GM18868 (cell line): ENCODE measurements around the gene FAM193B.

Experiments
- ATAC-seq: cut with Tn5 transposase; IDR thresholded peaks from one replicate; pipeline ENCODE4 v1.9.1; 2021; ENCODE audit warnings: mild to moderate bottlenecking, moderate library complexity; ENCODE audit not compliant: unreplicated experiment

Gene FAM193B

GRCh38 chr5:177516601-177517568 is 37.5 kb downstream of the FAM193B start, which contains the start of gene DDX41:
DDX41 (minus strand) TSS chr5:177516961; CDS start chr5:177516945, 16 bp downstream.
- peak; percentile 77 for ATAC-seq

- no peak for ATAC-seq
Observed at GRCh38 chr5:177515580-177515979, 38.8 kb downstream of the FAM193B start.

DNA sequence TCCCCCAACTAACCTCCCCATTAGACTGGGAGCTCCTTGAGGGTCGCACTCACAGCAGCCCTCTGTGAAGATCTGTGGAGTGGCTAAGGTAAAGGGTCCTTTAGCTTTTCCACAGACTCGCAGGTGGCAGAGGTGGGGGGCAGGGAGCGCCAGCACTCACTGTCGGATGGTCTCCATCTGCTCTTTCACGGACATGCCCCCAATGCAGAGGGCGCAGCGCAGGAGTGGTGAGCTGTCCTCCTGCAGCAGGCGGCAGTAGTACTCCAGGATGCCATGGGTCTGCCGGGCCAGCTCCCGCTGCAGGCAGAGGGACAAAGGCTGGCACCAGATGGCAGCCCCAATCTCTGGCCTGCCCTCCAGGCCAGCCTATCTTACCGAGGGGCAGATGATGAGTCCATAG is 39.8 kb downstream of the FAM193B start:
- ATAC-seq = no peak

DNA sequence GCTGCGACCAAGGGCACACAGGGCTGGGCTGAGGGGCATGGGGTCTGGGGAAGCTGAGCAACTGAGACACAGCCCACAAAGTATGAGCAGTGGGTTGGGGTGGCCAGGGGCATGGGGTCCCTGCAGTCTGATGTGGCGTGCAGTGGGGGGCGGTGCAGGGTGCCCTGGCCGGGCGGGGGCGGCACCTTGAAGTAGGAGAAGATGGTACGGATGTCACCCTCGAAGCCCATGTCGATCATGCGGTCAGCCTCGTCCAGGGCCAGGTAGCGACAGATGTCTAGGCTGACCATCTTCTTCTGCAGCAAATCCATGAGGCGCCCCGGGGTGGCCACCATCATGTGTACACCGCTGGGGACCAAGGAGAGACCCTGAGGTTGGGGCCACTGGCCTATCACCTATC is 40.9 kb downstream of the FAM193B start:
- ATAC-seq = no peak

DNA sequence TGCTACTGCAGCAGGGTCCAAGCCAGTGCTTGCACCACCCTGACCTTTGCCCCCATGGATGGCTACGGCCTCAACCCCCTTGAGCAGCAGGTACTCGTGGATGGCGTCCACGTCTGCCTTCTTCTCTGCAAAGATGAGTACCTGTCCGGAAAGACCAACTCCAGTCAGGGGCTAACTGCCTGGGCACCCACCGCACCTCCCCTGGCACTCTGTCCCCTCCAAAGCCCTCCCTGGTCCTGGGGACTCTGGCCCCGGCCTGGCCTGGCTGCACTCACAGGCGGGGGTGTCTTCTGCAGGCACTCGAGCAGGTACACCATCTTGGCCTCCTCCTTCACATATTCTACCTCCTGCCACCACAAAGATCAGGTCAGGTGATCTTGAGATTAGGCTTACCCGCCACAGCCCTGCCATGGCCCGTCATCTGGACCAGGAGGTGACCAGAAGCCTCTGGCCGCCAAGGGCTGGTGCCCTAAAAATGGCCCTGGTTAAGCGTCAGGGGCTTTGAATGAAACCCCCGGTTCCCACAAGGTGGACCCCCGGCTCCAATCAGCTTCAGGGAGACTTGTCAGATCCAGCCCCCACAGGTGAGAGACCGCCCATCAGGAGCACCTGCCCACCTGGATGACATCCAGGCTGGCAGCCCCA is 41.5 kb downstream of the FAM193B start:
- ATAC-seq = no peak

DNA sequence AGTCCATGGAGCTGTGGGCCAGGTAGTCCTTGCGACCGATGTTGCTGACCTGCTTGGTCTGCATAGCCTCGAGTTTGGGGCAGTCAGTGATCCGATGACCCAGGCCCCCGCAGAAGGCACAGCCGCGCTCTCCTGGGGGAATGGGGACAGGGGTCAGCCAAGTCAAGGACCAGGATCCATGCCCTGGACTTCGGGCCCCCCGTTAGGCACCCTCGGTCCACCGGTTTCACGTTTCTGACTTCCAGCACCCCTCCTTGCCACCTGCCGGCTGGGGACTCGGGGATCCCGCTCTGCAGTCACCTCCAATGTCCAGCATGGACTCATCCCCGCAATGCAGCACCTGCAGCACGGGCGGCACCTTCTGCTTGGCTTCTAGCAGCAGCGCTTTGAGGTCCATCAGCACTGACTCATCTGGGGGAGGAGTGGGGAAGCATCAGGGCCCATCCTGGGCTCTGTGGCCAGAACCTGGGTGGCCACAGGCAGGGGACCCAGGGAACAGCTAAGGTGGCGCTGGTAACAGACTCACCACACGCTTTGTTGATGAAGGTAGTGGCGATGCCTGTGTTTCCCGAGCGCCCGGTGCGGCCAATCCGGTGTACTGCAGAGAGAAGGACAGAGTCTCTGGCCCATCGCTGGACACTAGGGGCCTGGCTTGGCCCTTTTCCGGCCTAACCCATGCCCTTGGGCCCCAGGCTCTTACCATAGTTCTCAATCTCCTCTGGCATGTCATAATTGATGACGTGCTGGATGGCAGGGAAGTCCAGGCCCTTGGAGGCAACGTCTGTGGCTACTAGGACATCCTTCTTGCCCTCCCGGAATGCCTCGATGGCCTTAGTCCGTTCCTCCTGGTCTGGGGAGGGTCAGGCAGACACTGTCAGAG is 42.3 kb downstream of the FAM193B start:
- no peak for ATAC-seq

DNA sequence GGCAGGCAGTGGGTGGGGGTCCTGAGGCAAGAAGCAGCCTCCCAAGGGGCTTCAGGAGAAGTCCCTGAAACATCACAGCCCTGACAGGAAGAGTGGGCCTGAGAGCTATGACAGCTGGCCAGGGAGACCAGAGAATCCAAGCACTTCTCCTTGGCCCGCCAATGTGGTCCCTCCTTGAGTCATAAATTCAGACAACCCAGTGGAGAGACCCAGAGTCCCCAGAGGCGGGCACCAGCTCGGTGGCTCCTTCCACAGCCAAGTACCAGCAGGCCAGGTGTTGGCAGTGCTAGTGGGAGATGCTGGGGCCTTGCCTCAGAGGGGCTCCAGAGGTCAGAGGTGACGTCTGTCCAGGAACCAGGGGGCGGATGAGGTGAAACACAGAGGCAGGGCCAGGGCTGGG is 43.2 kb downstream of the FAM193B start:
- ATAC-seq = no peak

GRCh38 chr5:177510567-177511053 is 43.8 kb downstream of the FAM193B start:
- peak; percentile 37 for ATAC-seq

GRCh38 chr5:177509991-177510566 is 44.3 kb downstream of the FAM193B start:
- peak; percentile 34 for ATAC-seq

- peak; percentile 37 for ATAC-seq
Observed at GRCh38 chr5:177509381-177509951, 44.9 kb downstream of the FAM193B start, which contains the start of gene DOK3. DOK3 (minus strand) TSS chr5:177509826; CDS start chr5:177509540, 286 bp downstream.

DNA sequence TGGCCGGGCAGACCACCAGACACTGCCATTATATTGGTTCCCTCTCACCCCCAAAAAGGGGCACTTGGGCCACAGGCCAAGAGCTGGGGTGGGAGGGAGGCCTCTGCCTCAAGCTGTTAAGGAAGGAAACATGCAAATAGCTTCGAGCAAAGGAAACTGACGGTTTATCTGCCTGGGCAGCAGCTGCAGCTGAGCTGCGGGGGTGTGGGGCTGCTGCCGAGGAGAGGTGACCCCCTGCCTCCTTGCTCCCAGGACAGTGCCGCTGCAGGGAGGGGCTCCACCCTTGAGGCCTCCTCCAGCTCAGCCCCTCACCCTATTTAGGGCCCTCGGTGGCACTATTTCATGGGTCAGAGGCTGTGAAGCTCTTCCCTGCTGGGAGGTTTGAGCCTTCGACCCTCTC is 45.5 kb downstream of the FAM193B start:
- no peak for ATAC-seq

GRCh38 chr5:177508221-177508611 is 46.1 kb downstream of the FAM193B start:
- ATAC-seq = no peak

DNA sequence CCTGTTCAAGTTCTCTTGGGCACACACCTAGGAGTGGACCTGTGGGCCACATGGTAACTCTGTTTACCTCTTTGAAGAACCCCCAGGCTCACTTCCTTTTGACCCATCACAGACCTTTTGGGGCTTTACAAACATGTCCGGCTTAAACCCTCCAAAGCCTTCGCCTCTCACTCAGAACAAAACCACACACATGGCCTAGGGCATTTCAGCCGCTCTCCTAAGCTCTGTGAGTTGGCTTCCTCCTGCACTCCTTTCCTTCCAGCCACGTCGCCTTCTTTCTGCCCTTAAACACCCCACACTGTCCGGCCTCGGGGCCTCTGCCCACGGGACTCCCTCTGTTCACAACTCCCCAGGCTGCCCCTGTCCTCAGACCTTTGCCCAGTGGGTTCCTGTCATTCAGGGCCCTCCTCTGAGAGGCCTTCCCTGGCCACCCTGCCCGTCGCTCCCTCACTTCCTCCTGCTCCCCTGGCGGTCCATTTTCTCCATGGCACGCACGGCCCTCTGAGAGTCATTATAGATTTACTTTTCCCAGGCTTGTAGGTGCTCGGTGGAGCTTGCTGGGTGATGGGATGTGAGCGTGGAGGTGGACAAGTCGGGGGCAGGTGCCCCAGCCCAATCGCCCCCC is 46.7 kb downstream of the FAM193B start:
- ATAC-seq = no peak

DNA sequence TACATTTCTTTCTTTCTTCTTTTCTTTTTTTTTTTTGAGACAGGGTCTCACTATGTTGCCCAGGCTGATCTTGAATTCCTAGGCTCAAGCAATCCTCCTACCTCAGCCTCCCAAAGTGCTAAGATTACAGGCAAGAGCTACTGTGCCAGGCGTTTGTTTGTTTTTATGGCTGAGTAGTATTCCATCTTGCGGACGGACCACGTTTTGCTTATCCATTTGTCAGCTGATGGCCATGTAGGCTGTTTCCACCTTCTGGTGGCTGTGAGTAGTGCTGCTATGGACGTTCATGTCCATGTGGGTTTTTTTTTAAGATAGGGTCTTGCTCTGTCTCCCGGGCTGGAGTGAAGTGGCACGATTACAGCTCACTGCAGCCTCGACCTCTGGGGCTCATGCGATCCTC is 47.2 kb downstream of the FAM193B start:
- no peak for ATAC-seq

- ATAC-seq = no peak
Observed at GRCh38 chr5:177505075-177505474, 49.3 kb downstream of the FAM193B start.

DNA sequence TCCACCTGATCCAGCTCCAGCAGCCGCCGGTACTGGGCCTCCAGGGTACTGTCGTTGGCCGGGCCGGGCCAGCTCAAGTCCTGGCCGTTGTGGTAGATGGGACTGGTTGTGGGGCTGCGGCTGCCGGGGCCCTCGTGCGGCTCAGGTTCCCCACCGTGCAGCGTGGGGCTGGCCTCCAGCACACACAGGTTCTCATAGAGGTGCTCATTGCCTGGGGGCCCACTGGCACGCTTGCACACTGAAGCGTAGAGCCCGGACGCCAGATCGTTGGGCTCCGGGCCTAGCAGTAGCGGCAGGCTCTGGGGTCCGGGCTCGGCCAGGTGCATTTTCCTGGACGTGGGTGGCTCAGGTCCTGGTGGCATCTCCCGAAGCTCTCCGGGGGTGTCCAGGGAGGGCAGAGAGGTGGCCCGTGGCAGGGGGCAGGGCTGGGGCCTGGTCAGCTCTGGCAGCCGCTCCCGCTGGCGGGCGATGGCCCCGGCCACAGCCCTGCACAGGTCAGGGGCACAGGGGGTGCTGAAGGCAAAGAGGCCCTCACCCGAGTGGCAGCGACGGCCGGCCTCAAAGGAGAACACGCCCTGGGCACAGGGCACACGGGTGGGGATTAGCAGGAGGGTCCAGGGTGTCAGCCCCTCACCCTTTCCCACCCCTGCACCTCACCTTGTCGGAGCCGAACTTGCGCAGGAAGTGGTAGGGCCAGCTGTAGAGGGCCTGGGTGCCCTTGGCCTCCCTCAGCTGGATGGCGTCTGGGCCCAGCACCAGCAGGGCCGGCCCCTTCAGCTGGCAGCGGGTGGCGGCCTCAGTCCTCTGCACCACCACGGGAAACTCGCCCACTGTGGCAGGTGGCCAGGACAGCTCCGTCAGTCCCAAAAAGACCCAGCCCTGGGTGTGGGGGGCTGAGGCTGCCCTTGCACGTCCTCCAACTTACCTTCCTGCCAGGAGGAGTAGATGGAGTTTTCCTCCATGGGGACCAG is 50.0 kb downstream of the FAM193B start:
- no peak for ATAC-seq

GRCh38 chr5:177503351-177504085 is 50.8 kb downstream of the FAM193B start:
- ATAC-seq = no peak

DNA sequence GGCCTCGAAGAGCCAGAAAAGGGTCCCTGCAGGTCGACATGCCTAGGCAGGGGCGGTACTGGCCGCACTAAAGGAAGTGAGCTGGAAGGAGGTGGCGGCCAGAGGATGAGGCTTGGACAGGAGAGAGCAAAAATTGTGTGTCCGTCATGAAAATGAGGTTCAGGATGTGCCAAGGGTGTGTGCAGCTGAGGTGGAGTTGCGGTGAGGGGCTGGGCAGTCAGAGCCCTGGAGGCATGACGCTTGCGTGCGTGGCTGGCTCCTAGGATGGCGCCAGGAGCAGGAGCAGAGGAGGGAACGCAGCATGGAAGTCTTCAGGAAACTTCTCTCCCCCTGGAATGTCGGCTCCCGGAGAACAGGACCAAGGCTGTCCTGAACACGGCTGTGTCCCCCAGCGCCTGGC is 51.5 kb downstream of the FAM193B start:
- ATAC-seq = no peak
